Fibroblast of lung (primary cell): ENCODE measurements around the gene ZNF414.

Source experiments
- CTCF ChIP-seq, 2 donors: IDR thresholded peaks in 1 of 2; conservative IDR thresholded peaks in 1 of 2; 1 replicate in 1 of 2; 2 replicates in 1 of 2; pipeline ENCODE4 v1.5.1; 2011 to 2012; ENCODE audit warnings: low read length in 2 of 2, control low read depth in 1 of 2, inconsistent platforms in 1 of 2, low read depth in 1 of 2, mild to moderate bottlenecking in 1 of 2
- EZH2 ChIP-seq: IDR thresholded peaks from 2 replicates; pipeline ENCODE4 v1.5.1; 2012; ENCODE audit warnings: low read length, control low read depth, mild to moderate bottlenecking; ENCODE audit errors: missing control alignments

GRCh38 chr19:8558325-8558724, 44.4 kb upstream of the ZNF414 start:
- TF ChIP-seq CTCF (conservative IDR thresholded peaks at IDR 0.05 in 1 of 2, IDR thresholded peaks at IDR 0.05 in 1 of 2; ENCODE audit: low read depth in 1 of 2, low read length in 2 of 2) = no peak
- no peak for TF ChIP-seq EZH2
